ENCODE measurements around the gene KIFAP3.

The KIFAP3 gene

GRCh38 chr1:169894424-169895145, 179.9 kb downstream of the KIFAP3 start:
- TF ChIP-seq USF1 (IDR thresholded peaks at IDR 0.05) (no peak), TCF12 (IDR thresholded peaks at IDR 0.05; ENCODE audit: low read depth) (no peak), FOXM1 (IDR thresholded peaks at IDR 0.05; ENCODE audit: borderline replicate concordance, low read depth) (no peak), ZBTB7A (IDR thresholded peaks at IDR 0.05; ENCODE audit: low read depth) (no peak), CEBPB (IDR thresholded peaks at IDR 0.05) (no peak), EP300 (IDR thresholded peaks at IDR 0.05; ENCODE audit: borderline replicate concordance) (no peak), YY1 (IDR thresholded peaks at IDR 0.05; ENCODE audit: low read depth) (no peak), TAF1 (IDR thresholded peaks at IDR 0.05; ENCODE audit: low read depth) (no peak), EGR1 (IDR thresholded peaks at IDR 0.05) (no peak), RAD21 (IDR thresholded peaks at IDR 0.05; ENCODE audit: low read depth) (no peak), CREB1 (IDR thresholded peaks at IDR 0.05; ENCODE audit: low read depth) (no peak), REST (IDR thresholded peaks at IDR 0.05; ENCODE audit: low read depth) (no peak), TEAD4 (IDR thresholded peaks at IDR 0.05) (no peak), NFIC (IDR thresholded peaks at IDR 0.05) (no peak)
- TF ChIP-seq, protein P1, sequence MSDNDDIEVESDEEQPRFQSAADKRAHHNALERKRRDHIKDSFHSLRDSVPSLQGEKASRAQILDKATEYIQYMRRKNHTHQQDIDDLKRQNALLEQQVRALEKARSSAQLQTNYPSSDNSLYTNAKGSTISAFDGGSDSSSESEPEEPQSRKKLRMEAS (IDR thresholded peaks at IDR 0.05): no peak

DNA sequence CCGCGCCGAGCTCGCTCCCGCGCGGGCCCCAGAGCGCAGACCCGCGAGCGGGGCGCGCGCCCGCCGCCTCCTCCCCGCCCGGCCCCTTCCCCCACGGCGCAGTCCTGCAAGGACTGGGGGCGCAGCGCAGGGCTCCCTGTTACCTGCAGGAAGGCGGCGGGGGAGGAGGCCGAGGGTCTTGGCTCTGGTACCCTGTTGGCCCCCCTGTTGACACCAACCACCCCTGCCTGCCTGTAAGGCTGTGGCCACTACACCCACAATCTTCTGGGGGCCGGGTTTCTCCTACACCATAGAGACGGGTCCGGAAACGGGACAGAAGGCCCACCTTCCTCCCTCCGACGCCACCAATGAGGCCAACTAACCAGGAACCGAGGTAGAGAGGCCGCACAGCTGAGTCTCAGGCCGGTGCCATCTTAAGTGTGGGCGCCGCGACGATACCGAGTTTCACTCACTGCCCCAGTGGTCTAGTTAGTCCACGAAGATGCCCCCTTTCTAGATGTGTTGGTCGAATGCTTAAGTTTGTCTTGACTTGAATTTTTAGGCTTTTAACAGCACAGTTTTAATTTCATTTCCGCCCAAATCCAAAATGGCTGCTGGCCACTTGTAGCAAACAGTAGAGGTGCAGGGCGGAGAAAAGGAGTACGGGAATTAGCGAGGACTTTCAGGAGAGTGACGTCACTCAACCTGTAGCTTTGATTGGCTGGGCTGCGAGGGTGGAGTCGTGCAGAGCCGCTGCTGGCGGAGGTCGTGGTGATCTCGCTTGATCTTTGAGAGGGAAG, 180.7 kb downstream of the KIFAP3 start, which contains the start of gene SCYL3:
Gene SCYL3 (minus strand): TSS at position 252 of the 779 bp plus-strand sequence. CDS start 5,056 bp downstream, outside the sequence.
- TF ChIP-seq TCF12 (IDR thresholded peaks at IDR 0.05; ENCODE audit: low read depth) (no peak), ZBTB7A (IDR thresholded peaks at IDR 0.05; ENCODE audit: low read depth) (0 out of 2 replicates have a peak, but pooled peaks have one; percentile 51), REST (IDR thresholded peaks at IDR 0.05; ENCODE audit: low read depth) (no peak), CREB1 (IDR thresholded peaks at IDR 0.05; ENCODE audit: low read depth) (peak; percentile 84), TAF1 (IDR thresholded peaks at IDR 0.05; ENCODE audit: low read depth) (peak; percentile 45), YY1 (IDR thresholded peaks at IDR 0.05; ENCODE audit: low read depth) (peak; percentile 100), EGR1 (IDR thresholded peaks at IDR 0.05) (peak; percentile 96)

GRCh38 chr1:169892927-169893644, 181.4 kb downstream of the KIFAP3 start:
- TF ChIP-seq YY1 (IDR thresholded peaks at IDR 0.05; ENCODE audit: low read depth) (no peak), REST (IDR thresholded peaks at IDR 0.05; ENCODE audit: low read depth) (no peak), ZBTB7A (IDR thresholded peaks at IDR 0.05; ENCODE audit: low read depth) (peak; percentile 68; the same call in 1 of the 2 replicates)

DNA sequence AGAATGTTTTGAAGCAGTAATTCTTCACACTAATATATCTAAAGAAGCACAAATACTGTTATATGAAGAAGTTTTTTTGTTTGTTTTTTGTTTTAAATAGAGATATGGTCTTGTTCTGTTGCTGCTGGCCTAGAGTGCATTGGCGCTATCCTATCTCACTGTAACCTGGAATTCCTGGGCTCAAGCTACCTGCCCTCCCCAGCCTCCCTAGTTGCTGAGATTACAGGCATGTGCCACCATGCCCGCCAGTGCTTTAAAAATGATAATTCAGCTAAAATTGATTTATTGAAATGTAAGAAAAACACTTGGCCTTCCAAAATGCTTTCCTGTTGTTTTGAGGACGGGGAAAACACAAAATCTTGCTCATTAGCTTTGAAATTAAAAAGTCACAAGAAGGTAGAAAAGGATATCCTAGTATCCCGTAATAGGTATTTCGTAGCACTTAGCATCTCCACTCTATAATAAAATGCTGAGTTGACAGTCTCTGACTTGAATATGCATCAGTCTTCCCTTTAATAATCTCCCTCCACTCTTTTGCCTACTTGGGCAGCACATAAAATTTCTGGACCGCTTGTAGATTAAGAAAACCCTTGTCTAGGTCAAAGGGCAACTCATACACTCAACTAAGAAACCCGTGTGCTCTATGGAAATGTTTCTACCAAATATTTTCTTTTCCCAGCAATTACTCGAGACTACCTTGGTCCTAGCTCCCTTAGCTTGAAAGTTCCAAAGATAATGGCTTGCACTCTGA, 182.1 kb downstream of the KIFAP3 start:
- TF ChIP-seq CEBPB (IDR thresholded peaks at IDR 0.05) (no peak), NFIC (IDR thresholded peaks at IDR 0.05) (no peak), TAF1 (IDR thresholded peaks at IDR 0.05; ENCODE audit: low read depth) (no peak), REST (IDR thresholded peaks at IDR 0.05; ENCODE audit: low read depth) (no peak), TCF12 (IDR thresholded peaks at IDR 0.05; ENCODE audit: low read depth) (no peak), FOXM1 (IDR thresholded peaks at IDR 0.05; ENCODE audit: borderline replicate concordance, low read depth) (no peak), ZBTB7A (IDR thresholded peaks at IDR 0.05; ENCODE audit: low read depth) (no peak), USF1 (IDR thresholded peaks at IDR 0.05) (no peak), CREB1 (IDR thresholded peaks at IDR 0.05; ENCODE audit: low read depth) (no peak), TEAD4 (IDR thresholded peaks at IDR 0.05) (no peak), YY1 (IDR thresholded peaks at IDR 0.05; ENCODE audit: low read depth) (no peak)
- TF ChIP-seq, protein P1 (IDR thresholded peaks at IDR 0.05): no peak

Data from Ishikawa (cell line).